ENCODE measurements around the gene ALOX15B.
"Not testable (repeated sequence)": the region's sequence is repeated elsewhere in the genome, so short reads cannot be mapped to it uniquely, and the experiment has no call there.

The ALOX15B gene

DNA sequence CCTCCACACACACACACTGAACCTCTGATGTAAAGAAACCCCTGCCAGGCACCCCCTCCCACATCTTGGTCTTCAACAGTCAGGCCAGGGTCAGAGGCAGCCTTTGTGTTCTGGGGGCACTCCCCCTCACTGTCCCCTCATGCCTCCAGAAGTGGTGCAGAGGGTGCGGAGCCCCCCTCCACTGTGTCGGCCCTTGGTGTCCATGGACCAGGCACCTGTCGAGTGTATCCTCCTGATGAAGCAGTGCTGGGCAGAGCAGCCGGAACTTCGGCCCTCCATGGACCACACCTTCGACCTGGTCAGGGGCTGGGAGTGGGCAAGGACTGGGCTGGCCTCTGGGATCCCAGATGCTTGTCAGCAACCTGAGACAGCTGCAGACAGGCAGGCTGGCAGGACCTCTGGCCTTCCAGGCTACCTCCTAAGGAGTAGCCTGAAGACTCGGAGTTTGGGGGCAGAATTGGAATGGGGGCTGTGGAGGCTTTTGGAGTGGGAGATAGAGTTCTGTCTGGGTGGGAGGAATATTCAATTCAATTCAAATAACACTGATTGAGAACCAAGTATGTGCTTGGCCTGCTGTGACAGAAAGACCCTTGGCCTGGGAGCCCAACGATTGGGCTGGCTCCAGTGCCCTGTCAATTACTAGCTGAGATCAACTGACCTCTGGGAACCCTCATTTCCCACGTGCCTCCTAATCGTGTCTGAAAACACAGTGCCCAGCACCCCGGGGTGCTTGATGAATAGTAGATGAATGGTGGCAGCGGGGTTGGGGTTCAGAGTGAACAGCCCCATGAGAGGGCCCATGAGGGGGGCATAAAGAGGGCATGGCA, 24.9 kb upstream of the ALOX15B start:
- DNase-seq = no peak

DNA sequence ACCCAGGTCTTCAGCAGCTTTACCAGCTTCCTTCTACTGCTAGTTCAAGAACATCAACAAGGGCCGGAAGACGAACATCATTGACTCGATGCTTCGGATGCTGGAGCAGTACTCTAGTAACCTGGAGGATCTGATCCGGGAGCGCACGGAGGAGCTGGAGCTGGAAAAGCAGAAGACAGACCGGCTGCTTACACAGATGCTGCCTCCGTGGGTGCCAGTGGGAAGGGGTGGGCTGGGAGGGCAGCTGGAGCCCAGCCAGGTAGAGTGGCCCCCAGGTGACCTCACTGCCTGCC, 24.4 kb upstream of the ALOX15B start:
- DNase-seq = no peak

GRCh38 chr17:8015236-8015956, 23.5 kb upstream of the ALOX15B start:
- no peak for DNase-seq

DNA sequence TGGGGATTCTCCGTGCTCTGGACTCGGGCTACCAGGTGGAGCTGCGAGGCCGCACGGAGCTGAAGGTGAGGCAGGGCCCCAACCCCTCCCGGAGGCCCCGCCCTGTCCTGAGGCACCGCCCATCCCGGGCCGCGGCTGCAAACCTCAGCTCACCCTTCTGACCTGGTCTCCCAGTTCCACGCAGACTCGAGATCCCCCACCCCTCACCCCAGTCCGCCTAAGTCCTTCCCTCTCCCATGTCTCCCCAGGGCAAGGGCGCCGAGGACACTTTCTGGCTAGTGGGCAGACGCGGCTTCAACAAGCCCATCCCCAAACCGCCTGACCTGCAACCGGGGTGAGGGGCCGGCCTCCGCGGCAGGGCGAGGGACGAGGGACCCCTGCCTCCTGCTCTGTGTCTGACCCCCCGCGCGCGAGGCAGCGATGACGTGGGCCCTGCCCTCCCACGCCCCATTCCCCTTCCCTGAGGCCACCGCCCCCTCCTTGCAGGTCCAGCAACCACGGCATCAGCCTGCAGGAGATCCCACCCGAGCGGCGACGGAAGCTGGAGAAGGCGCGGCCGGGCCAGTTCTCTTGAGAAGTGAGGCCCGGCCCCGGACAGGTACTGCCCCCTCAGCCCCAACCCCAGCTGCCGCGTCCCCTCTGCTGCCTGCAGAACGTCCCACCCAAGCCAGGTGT, 22.8 kb upstream of the ALOX15B start:
- DNase-seq = no peak

- peak; percentile 82 for DNase-seq
Measured at GRCh38 chr17:8016632-8017424, 22.0 kb upstream of the ALOX15B start.

DNA sequence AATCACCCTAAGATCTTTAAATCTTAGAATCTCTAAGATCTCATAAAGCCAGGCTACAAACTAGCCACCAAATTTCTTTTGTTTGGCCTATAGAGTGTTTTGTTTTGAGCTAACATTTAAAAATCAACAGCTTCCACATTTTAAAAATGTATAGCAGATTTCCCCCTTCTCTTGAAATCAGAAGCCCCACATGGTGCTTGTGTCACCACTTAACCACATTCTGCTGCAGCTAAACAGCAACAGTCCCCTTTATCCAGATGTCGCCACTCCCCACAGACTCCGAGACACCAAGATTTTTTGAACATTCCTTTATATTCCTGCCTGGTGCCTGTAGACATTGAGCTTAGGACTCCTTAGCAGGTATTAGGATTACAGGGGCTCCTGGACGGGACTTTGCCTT, 20.4 kb upstream of the ALOX15B start:
- no peak for DNase-seq

DNA sequence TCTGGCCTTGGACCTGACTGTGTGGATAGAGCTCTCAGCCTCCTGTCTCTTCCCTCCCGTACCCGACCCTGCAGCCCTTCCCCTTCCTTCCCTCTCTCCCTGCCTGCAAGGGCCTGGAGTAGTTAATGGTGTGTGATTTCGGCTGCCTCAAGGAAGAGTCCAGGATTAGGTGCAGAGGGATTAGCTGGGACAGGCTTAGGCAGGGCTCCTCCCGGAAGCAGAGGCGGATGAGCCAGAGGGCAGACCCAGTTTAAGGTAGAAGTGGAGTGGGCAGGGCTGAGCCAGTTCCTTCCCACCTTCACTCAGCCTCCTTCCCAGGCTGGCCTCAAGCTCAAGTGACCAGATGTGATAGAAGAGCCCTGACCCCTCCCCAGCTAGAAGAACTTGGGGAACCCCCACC, 19.7 kb upstream of the ALOX15B start:
- DNase-seq = no peak

DNA sequence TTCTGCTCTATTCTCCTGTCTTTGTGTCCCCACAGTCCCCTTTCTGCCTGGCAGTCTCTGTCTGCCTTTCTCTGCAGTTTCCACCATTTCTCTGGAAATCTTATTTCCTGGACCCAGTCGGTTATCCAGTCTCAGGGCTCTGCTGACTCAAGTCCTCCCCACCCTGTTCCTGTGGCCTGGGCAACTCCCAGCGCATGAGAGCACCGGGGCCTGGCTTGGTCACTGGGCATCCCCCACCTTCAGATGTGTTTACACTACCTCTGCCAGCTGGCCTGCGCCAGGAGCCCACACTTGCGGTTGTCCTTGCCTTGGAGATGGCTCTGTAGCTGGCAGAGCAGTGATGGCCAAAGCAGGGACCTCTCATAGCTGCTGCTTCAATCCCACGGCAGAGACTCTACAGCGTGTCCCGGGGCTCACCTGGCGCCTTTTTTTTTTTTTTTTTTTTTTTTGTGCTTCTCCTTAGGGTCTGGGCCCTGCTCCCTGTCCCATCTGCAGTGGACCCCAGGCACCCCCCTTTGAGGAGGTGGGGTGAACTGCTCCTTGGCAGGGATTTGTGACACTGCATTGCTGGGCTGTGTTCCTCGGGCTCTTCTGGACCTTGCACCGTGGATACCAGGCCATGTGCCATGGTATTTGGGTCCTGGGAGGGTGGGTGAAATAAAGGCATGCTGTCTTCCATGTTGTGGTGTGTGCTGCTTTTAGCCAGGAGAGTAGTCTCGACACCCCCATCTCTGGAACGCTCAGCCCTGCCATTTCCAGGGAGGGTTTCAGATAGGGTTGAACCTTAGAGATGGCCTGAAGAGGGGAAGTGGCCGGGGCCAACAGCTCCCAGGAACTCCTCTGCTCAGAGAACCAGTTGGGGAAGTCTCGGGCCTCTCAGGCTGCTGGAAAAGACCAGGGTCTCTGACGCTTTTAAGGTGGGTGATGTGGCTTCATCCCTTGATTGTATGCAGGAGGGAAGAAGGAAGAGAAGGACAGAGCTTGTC, 18.9 kb upstream of the ALOX15B start:
- DNase-seq = no peak

GRCh38 chr17:8020776-8021564, 17.9 kb upstream of the ALOX15B start:
- no peak for DNase-seq

DNA sequence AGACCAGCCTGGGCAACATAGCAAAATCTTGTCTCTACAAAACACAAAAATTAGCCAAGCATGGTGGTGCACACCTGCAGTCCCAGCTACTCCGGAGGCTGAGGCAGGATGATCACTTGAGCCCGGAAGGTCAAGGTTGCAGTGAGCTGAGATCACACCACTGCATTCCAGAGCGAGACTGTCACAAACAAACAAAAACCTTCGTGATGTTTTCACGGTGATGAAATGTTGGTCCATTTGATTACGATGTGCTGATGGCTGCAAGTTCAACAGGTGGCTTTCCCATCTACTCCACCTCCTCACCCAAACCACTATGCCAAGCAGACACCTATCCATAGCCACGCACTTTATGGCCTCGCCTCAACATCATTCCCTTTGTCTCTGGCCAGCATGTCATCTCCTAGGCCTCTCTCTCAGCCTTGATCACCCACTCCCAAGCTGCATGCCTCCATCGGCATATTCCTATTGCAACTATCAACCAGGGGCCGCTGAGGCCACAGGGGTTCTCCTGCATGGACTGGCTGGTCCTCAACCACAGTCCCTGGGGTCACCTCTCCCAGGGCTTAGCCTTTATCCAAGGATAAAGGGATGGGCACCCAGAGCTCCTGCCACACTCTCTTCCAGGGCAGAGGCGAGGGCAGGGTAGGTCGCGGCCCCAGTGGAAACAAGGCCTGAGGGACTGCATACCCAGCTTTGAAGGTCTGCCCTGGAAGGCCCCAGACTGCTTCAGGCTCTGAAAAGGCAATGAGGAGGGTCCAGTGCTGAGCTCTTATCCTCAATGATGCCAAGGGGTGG, 17.1 kb upstream of the ALOX15B start:
- DNase-seq = no peak

DNA sequence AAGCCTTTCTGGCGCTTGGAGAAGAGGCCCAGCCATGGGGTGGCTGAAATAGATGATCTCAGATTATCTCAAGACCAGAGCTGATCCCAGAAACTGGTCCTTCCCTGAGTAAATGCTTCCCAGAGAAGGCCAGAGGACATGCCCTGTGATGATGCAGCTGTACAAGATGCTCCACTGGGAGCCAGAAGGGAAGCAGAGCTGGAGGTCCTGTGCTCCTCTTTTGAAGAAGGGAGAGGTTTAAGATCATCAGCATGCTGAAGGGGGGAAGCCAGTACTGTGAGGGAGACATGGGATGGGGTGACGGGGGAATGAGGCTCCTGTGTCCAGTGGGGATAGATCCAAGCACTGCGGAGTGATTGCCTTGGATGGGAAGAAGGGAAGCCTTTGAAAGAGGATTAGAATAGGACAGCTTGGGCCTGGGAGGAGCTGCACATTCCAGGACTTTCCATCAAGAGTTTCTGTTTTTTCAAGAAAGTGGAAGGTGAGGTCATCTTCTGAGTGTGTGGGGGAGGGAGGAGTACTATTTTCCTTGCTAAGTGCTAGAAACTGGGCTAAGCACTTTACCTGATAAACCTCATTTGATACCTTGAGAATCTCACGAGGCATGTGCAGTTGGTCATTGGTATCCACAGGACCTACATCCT, 16.4 kb upstream of the ALOX15B start:
- no peak for DNase-seq

GRCh38 chr17:8024161-8024560, 14.7 kb upstream of the ALOX15B start:
- not testable (repeated sequence) for DNase-seq

- DNase-seq = no peak
Measured at GRCh38 chr17:8025176-8025911, 13.5 kb upstream of the ALOX15B start.

DNA sequence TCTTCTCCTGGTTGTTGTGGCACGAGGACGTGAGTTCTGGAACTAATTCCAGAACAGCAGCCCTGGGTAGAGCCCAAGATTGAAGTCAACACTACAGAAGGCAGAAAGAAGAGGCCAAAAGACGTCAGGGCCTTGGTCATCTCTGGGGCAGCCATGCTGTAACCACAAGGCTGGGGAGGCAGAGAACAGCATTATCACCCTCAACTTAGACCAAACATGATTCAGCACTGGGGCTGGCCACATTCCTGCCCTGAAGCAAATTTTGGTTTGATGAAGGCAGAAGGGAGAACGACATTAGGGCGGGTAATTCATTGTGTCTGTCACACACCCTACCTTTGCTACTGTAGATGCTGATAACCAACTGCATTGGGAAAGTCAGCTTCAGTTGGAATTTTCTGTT, 9.7 kb upstream of the ALOX15B start:
- no peak for DNase-seq

DNA sequence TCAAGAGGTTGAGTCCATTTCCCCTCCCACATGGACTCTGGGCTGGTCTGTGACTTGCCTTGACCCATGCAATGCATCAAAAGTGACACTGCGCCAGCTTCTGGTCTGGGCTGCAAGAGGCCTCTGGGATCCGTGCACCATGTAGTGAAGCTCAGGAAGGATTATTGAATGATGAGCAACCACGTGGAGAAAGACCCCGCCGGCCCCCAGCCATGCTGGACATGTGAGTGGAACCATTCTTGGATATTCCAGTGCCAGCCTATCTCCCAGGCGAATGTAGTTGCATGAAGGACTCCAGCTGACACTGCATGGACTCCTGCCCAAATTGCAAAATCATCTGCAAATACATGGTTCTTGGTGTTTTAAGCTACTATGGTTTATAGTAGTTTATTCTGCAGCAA, 7.6 kb upstream of the ALOX15B start:
- no peak for DNase-seq

DNA sequence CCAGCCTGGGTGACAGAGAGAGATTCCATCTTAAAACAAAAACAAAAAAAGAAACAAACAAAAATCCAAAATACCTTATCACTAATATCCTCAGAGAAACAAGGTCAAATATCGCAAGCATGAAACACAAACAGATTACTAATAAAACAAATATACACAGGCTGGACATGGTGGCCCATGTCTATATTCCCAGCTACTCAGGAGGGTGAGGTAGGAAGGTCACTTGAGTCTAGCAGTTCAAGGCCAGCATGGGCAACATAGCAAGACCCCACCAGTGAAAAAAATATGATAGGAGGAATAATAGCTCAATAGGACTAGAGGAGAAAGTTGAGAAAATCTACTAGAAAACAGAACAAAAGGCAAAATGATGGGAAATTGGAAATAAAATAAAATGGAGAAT, 6.9 kb upstream of the ALOX15B start:
- DNase-seq = no peak

DNA sequence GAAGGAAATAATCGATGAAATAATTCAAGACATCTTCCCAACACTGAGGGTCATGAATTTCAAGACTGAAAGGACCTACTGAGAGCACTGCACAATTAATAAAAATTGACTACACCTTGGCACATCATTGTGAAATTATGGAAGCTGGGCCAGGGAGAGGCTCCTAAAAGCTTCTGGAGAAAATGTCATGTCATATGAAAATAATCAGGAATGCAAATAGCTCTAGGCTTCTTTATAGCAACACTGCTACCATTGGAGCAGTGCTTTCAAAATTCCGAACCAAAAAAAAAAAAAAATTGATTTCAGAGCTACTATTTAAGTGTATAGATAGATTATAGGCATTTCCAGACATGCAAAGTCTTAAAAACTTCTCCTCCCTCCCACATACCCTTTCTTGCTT, 6.4 kb upstream of the ALOX15B start:
- no peak for DNase-seq

- no peak for DNase-seq
Measured at GRCh38 chr17:8039611-8040168, 831 bp downstream of the ALOX15B start.

Data from NCI-H1694 (cell line).